Measurements from ENCODE around the gene XRCC5.

- TF ChIP-seq CTCF (conservative IDR thresholded peaks at IDR 0.05; ENCODE audit: low read depth, low read length) (no peak), EZH2 (IDR thresholded peaks at IDR 0.05; ENCODE audit: borderline replicate concordance, low read depth, low read length, poor library complexity, severe bottlenecking) (no peak)
These were observed 5.9 kb upstream of the XRCC5 start for GRCh38 chr2:216103213-216103612.
